Activated naive CD4-positive, alpha-beta T cell treated with anti-CD3 and anti-CD28 coated beads for 36 hours (primary cell): ENCODE data around the gene KCNB1. TPM values are rescaled to one million over a fixed set of nuclear protein-coding genes. Genes with fewer than 3 reads are reported as not detected.

ENCODE experiments used
- CTCF ChIA-PET: fragments of 350-600 bp; sonication (Branson Sonifier 250); formaldehyde crosslinking; loops from one replicate; lab custom pipeline; 2021; ENCODE audit warnings: antibody characterized with exemption; lab: Charles Lee
- DNase-seq: peaks from one replicate; pipeline ENCODE4 v3.0.0-alpha.2; 2020
- H3K27ac Mint-ChIP-seq: one replicate; pipeline ENCODE4 v1.8.0; 2021; ENCODE audit warnings: mild to moderate bottlenecking, mixed read lengths
- H3K27me3 Mint-ChIP-seq: one replicate; pipeline ENCODE4 v1.8.0; 2021; ENCODE audit warnings: low read depth, mixed read lengths
- H3K36me3 Mint-ChIP-seq: one replicate; pipeline ENCODE4 v1.8.0; 2021; ENCODE audit warnings: low read depth, mixed read lengths
- H3K4me1 Mint-ChIP-seq: one replicate; pipeline ENCODE4 v1.8.0; 2021; ENCODE audit warnings: low read depth, mixed read lengths
- H3K4me3 Mint-ChIP-seq: one replicate; pipeline ENCODE4 v1.8.0; 2021; ENCODE audit warnings: mild to moderate bottlenecking, moderate library complexity, mixed read lengths
- H3K9me3 Mint-ChIP-seq: one replicate; pipeline ENCODE4 v1.8.0; 2021; ENCODE audit warnings: mixed read lengths
- intact Hi-C: fragments of 100-400 bp; cut with micrococcal nuclease; formaldehyde crosslinking; loops from one replicate; pipeline ENCODE4 v1.15.1; 2023
- total RNA-seq, 2 experiments: library from RNA; stranded (reverse); gene quantifications; one replicate each; pipeline ENCODE4 v1.2.3, GENCODE V29; 2021

The KCNB1 gene
- total RNA-seq, 2 experiments from 2014 or later = not detected

GRCh38 chr20:49479785-49480184 is 2.7 kb downstream of the KCNB1 start:
- intact Hi-C loops = no loop called here
- Mint-ChIP-seq H3K27ac (no peak overlapping the region), H3K4me1 (peaks cover 4% of the 10 kb centered on the region), H3K9me3 (no peaks in the 10 kb centered on the region), H3K36me3 (no peaks in the 10 kb centered on the region), H3K27me3 (peaks cover 32% of the 10 kb centered on the region), H3K4me3 (no peak overlapping the region)
- no peak for DNase-seq
- CTCF ChIA-PET = interaction anchor here (1.0 to 1.4 kb wide), 3 partner anchors 56 to 263 kb away, joined by 3 read pairs; no protein-coding TSS in a partner anchor

- DNase-seq = no peak
- Mint-ChIP-seq H3K36me3 (no peaks in the 10 kb centered on the region), H3K9me3 (no peaks in the 10 kb centered on the region), H3K4me3 (no peak overlapping the region), H3K27me3 (peaks cover 26% of the 10 kb centered on the region), H3K27ac (no peak overlapping the region), H3K4me1 (peaks cover under 1% of the 10 kb centered on the region)
- intact Hi-C loops = no loop called here
- CTCF ChIA-PET = interaction anchor here (1.3 to 1.4 kb wide), 2 partner anchors 95 to 262 kb away, joined by 3 read pairs; no protein-coding TSS in a partner anchor
Observed at GRCh38 chr20:49478754-49479689, 3.4 kb downstream of the KCNB1 start.

GRCh38 chr20:49478266-49478665 is 4.2 kb downstream of the KCNB1 start:
- H3K4me3 Mint-ChIP-seq = no peak overlapping the region
- no peaks in the 10 kb centered on the region for H3K4me1 Mint-ChIP-seq
- intact Hi-C loops = no loop called here

GRCh38 chr20:49477200-49477599 is 5.3 kb downstream of the KCNB1 start:
- no peak for DNase-seq
- peaks cover 26% of the 10 kb centered on the region for H3K27me3 Mint-ChIP-seq
- CTCF ChIA-PET = interaction anchor here (1.2 kb wide), 1 partner anchor 59 kb away, joined by 3 read pairs; no protein-coding TSS in a partner anchor
- no peaks in the 10 kb centered on the region for H3K36me3 Mint-ChIP-seq
- H3K9me3 Mint-ChIP-seq = no peaks in the 10 kb centered on the region
- H3K27ac Mint-ChIP-seq = no peak overlapping the region
- H3K4me1 Mint-ChIP-seq = no peaks in the 10 kb centered on the region
- H3K4me3 Mint-ChIP-seq = no peak overlapping the region
- intact Hi-C loops = no loop called here

More at GRCh38 chr20:49478266-49478665, 4.2 kb downstream of the KCNB1 start:
- no peak overlapping the region for H3K27ac Mint-ChIP-seq
- DNase-seq = no peak
- H3K27me3 Mint-ChIP-seq = peaks cover 26% of the 10 kb centered on the region
- H3K36me3 Mint-ChIP-seq = no peaks in the 10 kb centered on the region
- H3K9me3 Mint-ChIP-seq = no peaks in the 10 kb centered on the region
- CTCF ChIA-PET = no interaction called here

- DNase-seq = no peak
- H3K27me3 Mint-ChIP-seq = peaks cover 18% of the 10 kb centered on the region
- no peak overlapping the region for H3K27ac Mint-ChIP-seq
- H3K4me3 Mint-ChIP-seq = no peak overlapping the region
- no peaks in the 10 kb centered on the region for H3K4me1 Mint-ChIP-seq
- no peaks in the 10 kb centered on the region for H3K9me3 Mint-ChIP-seq
- H3K36me3 Mint-ChIP-seq = no peaks in the 10 kb centered on the region
- intact Hi-C loops = no loop called here
- CTCF ChIA-PET = interaction anchor here (1.7 kb wide), 1 partner anchor 9 kb away, joined by 6 read pairs; no protein-coding TSS in a partner anchor
Observed at GRCh38 chr20:49476016-49476355, 6.5 kb downstream of the KCNB1 start.

GRCh38 chr20:49475292-49476015 is 7.0 kb downstream of the KCNB1 start:
- H3K9me3 Mint-ChIP-seq = no peaks in the 10 kb centered on the region
- intact Hi-C loops = no loop called here
- no peak overlapping the region for H3K27ac Mint-ChIP-seq
- no peak overlapping the region for H3K4me3 Mint-ChIP-seq
- H3K36me3 Mint-ChIP-seq = no peaks in the 10 kb centered on the region
- CTCF ChIA-PET = interaction anchor here (1.7 kb wide), 1 partner anchor 9 kb away, joined by 6 read pairs; no protein-coding TSS in a partner anchor
- DNase-seq = no peak
- peaks cover 19% of the 10 kb centered on the region for H3K27me3 Mint-ChIP-seq
- H3K4me1 Mint-ChIP-seq = no peaks in the 10 kb centered on the region

GRCh38 chr20:49471397-49471796 is 11.1 kb downstream of the KCNB1 start:
- Mint-ChIP-seq H3K36me3 (no peaks in the 10 kb centered on the region), H3K4me3 (no peak overlapping the region), H3K9me3 (no peaks in the 10 kb centered on the region), H3K4me1 (no peaks in the 10 kb centered on the region), H3K27me3 (peaks cover 23% of the 10 kb centered on the region), H3K27ac (no peak overlapping the region)
- CTCF ChIA-PET = no interaction called here
- intact Hi-C loops = no loop called here
- DNase-seq = no peak

GRCh38 chr20:49470922-49471321 is 11.5 kb downstream of the KCNB1 start:
- Mint-ChIP-seq H3K27me3 (peaks cover 23% of the 10 kb centered on the region), H3K27ac (no peak overlapping the region), H3K4me1 (no peaks in the 10 kb centered on the region), H3K4me3 (no peak overlapping the region), H3K36me3 (no peaks in the 10 kb centered on the region), H3K9me3 (no peaks in the 10 kb centered on the region)
- no peak for DNase-seq
- intact Hi-C loops = no loop called here
- CTCF ChIA-PET = no interaction called here

- CTCF ChIA-PET = no interaction called here
- no peaks in the 10 kb centered on the region for H3K9me3 Mint-ChIP-seq
- DNase-seq = no peak
- peaks cover 16% of the 10 kb centered on the region for H3K27me3 Mint-ChIP-seq
- H3K27ac Mint-ChIP-seq = no peak overlapping the region
- H3K4me1 Mint-ChIP-seq = no peaks in the 10 kb centered on the region
- no peaks in the 10 kb centered on the region for H3K36me3 Mint-ChIP-seq
- no peak overlapping the region for H3K4me3 Mint-ChIP-seq
- intact Hi-C loops = no loop called here
Observed at GRCh38 chr20:49469060-49469459, 13.4 kb downstream of the KCNB1 start.

GRCh38 chr20:49468412-49468811 is 14.1 kb downstream of the KCNB1 start:
- Mint-ChIP-seq H3K4me1 (no peaks in the 10 kb centered on the region), H3K9me3 (no peaks in the 10 kb centered on the region), H3K36me3 (no peaks in the 10 kb centered on the region), H3K4me3 (no peak overlapping the region), H3K27me3 (peaks cover 16% of the 10 kb centered on the region), H3K27ac (no peak overlapping the region)
- no peak for DNase-seq
- CTCF ChIA-PET = no interaction called here
- intact Hi-C loops = no loop called here

GRCh38 chr20:49466114-49466912 is 16.2 kb downstream of the KCNB1 start:
- H3K4me1 Mint-ChIP-seq = no peaks in the 10 kb centered on the region
- H3K27ac Mint-ChIP-seq = no peak overlapping the region
- no peak overlapping the region for H3K4me3 Mint-ChIP-seq

GRCh38 chr20:49464556-49464955 is 17.9 kb downstream of the KCNB1 start:
- Mint-ChIP-seq H3K27me3 (peaks cover 8% of the 10 kb centered on the region), H3K9me3 (no peaks in the 10 kb centered on the region), H3K36me3 (no peaks in the 10 kb centered on the region), H3K4me3 (no peak overlapping the region), H3K4me1 (no peaks in the 10 kb centered on the region), H3K27ac (no peak overlapping the region)
- no peak for DNase-seq
- intact Hi-C loops = no loop called here
- CTCF ChIA-PET = no interaction called here

More at GRCh38 chr20:49466114-49466912, 16.2 kb downstream of the KCNB1 start:
- H3K27me3 Mint-ChIP-seq = peaks cover 16% of the 10 kb centered on the region
- CTCF ChIA-PET = interaction anchor here (0.7 to 1.3 kb wide), 2 partner anchors 13 to 18 kb away, joined by 3 to 4 read pairs; no protein-coding TSS in a partner anchor
- intact Hi-C loops = no loop called here
- no peaks in the 10 kb centered on the region for H3K36me3 Mint-ChIP-seq
- H3K9me3 Mint-ChIP-seq = no peaks in the 10 kb centered on the region
- DNase-seq = no peak
